ENCODE data around the gene TNKS1BP1.
"Not testable (repeated sequence)": the region's sequence is repeated elsewhere in the genome, so short reads cannot be mapped to it uniquely, and the experiment has no call there.

TNKS1BP1 gene

GRCh38 chr11:57353446-57353845 is 28.7 kb upstream of the TNKS1BP1 start:
- no peak for DNase-seq (ENCODE audit: low read depth in 3 of 3, low spot score in 1 of 3)

- no peak for DNase-seq (ENCODE audit: low read depth in 3 of 3, low spot score in 1 of 3)
These were observed 28.3 kb upstream of the TNKS1BP1 start for GRCh38 chr11:57353036-57353435.

- DNase-seq (ENCODE audit: low read depth in 3 of 3, low spot score in 1 of 3): peak; percentile 12 to 55 (median 35)
These were observed 24.9 kb upstream of the TNKS1BP1 start for GRCh38 chr11:57349491-57350274.

- DNase-seq (ENCODE audit: low read depth in 3 of 3, low spot score in 1 of 3): no peak
These were observed 24.0 kb upstream of the TNKS1BP1 start for GRCh38 chr11:57348636-57349313.

GRCh38 chr11:57348052-57348451 is 23.3 kb upstream of the TNKS1BP1 start:
- no peak for DNase-seq (ENCODE audit: low read depth in 3 of 3, low spot score in 1 of 3)

GRCh38 chr11:57347336-57347735 is 22.6 kb upstream of the TNKS1BP1 start:
- DNase-seq (ENCODE audit: low read depth in 3 of 3, low spot score in 1 of 3): no peak

- peak; percentile 33 to 56 (median 50) for DNase-seq (ENCODE audit: low read depth in 3 of 3, low spot score in 1 of 3)
These were observed 20.9 kb upstream of the TNKS1BP1 start for GRCh38 chr11:57345555-57346211.

GRCh38 chr11:57344826-57345225 is 20.1 kb upstream of the TNKS1BP1 start:
- no peak for DNase-seq (ENCODE audit: low read depth in 3 of 3, low spot score in 1 of 3)

- no peak for DNase-seq (ENCODE audit: low read depth in 3 of 3, low spot score in 1 of 3)
These were observed 19.1 kb upstream of the TNKS1BP1 start for GRCh38 chr11:57343825-57344224.

GRCh38 chr11:57342702-57343101 is 17.9 kb upstream of the TNKS1BP1 start:
- no peak for DNase-seq (ENCODE audit: low read depth in 3 of 3, low spot score in 1 of 3)

- DNase-seq (ENCODE audit: low read depth in 3 of 3, low spot score in 1 of 3): no peak
These were observed 16.6 kb upstream of the TNKS1BP1 start for GRCh38 chr11:57341250-57341808.

- DNase-seq (ENCODE audit: low read depth in 3 of 3, low spot score in 1 of 3): no peak
These were observed 15.4 kb upstream of the TNKS1BP1 start for GRCh38 chr11:57340039-57340615.

GRCh38 chr11:57339328-57339727 is 14.6 kb upstream of the TNKS1BP1 start:
- no peak for DNase-seq (ENCODE audit: low read depth in 3 of 3, low spot score in 1 of 3)

GRCh38 chr11:57338142-57338541 is 13.4 kb upstream of the TNKS1BP1 start, which contains the start of gene P2RX3:
P2RX3 (plus strand) TSS chr11:57338352; CDS start chr11:57338551, 199 bp downstream.
- DNase-seq (ENCODE audit: low read depth in 3 of 3, low spot score in 1 of 3): no peak

- DNase-seq (ENCODE audit: low read depth in 3 of 3, low spot score in 1 of 3): not testable (repeated sequence)
These were observed 12.1 kb upstream of the TNKS1BP1 start for GRCh38 chr11:57336856-57337255.

- no peak for DNase-seq (ENCODE audit: low read depth in 3 of 3, low spot score in 1 of 3)
These were observed 11.4 kb upstream of the TNKS1BP1 start for GRCh38 chr11:57336111-57336666.

- peak; percentile 69 to 75 (median 72) for DNase-seq (ENCODE audit: low read depth in 3 of 3, low spot score in 1 of 3)
These were observed 10.8 kb upstream of the TNKS1BP1 start, which contains the start of gene SSRP1 for GRCh38 chr11:57335343-57336110. SSRP1 (minus strand) TSS chr11:57335892; CDS start chr11:57335121, 771 bp downstream.

- no peak for DNase-seq (ENCODE audit: low read depth in 3 of 3, low spot score in 1 of 3)
These were observed 10.2 kb upstream of the TNKS1BP1 start for GRCh38 chr11:57335023-57335342.

- DNase-seq (ENCODE audit: low read depth in 3 of 3, low spot score in 1 of 3): no peak
These were observed 8.1 kb upstream of the TNKS1BP1 start for GRCh38 chr11:57332694-57333440.

Data from stimulated activated CD4-positive, alpha-beta T cell treated with anti-CD3 and anti-CD28 coated beads, TNF-alpha, amount 100 ng/mL, for 1 hour (primary cell).